ENCODE measurements around the gene ALOXE3.

ALOXE3 gene

GRCh38 chr17:8124350-8125153 lies 6.2 kb upstream of the ALOXE3 start:
- no peak for DNase-seq (ENCODE audit: low read depth)
- peak overlapping the region; percentile 71 for H3K4me3 ChIP-seq (ENCODE audit: low read depth, low read length)

- DNase-seq (ENCODE audit: low read depth): no peak
- H3K4me3 ChIP-seq (ENCODE audit: low read depth, low read length): peak within 1 kb of the TSS; percentile 71
These were observed 5.5 kb upstream of the ALOXE3 start, which contains the start of gene HES7 for GRCh38 chr17:8123695-8124349. HES7 (minus strand) TSS chr17:8124106; CDS start chr17:8124084, 22 bp downstream.

- H3K4me3 ChIP-seq (ENCODE audit: low read depth, low read length): peak overlapping the region; percentile 71
- no peak for DNase-seq (ENCODE audit: low read depth)
These were observed 4.8 kb upstream of the ALOXE3 start for GRCh38 chr17:8122924-8123694.

- H3K4me3 ChIP-seq (ENCODE audit: low read depth, low read length): peak overlapping the region; percentile 71
- no peak for DNase-seq (ENCODE audit: low read depth)
These were observed 4.2 kb upstream of the ALOXE3 start for GRCh38 chr17:8122422-8122923.

- DNase-seq (ENCODE audit: low read depth): no peak
- peak overlapping the region; percentile 71 for H3K4me3 ChIP-seq (ENCODE audit: low read depth, low read length)
These were observed 3.5 kb upstream of the ALOXE3 start for GRCh38 chr17:8121681-8122421.

GRCh38 chr17:8121407-8121680 lies 3.0 kb upstream of the ALOXE3 start:
- peak overlapping the region; percentile 71 for H3K4me3 ChIP-seq (ENCODE audit: low read depth, low read length)

GRCh38 chr17:8120520-8121406 lies 2.4 kb upstream of the ALOXE3 start:
- DNase-seq (ENCODE audit: low read depth): no peak
- H3K4me3 ChIP-seq (ENCODE audit: low read depth, low read length): peak overlapping the region; percentile 71

More at GRCh38 chr17:8121407-8121680, 3.0 kb upstream of the ALOXE3 start:
- no peak for DNase-seq (ENCODE audit: low read depth)

GRCh38 chr17:8119581-8120519 lies 1.5 kb upstream of the ALOXE3 start:
- peak overlapping the region; percentile 71 for H3K4me3 ChIP-seq (ENCODE audit: low read depth, low read length)
- DNase-seq (ENCODE audit: low read depth): peak; percentile 66

- no peak for DNase-seq (ENCODE audit: low read depth)
- H3K4me3 ChIP-seq (ENCODE audit: low read depth, low read length): peak overlapping the region; percentile 57
These were observed 661 bp upstream of the ALOXE3 start for GRCh38 chr17:8118769-8119580.

- peak overlapping the region; percentile 57 for H3K4me3 ChIP-seq (ENCODE audit: low read depth, low read length)
- no peak for DNase-seq (ENCODE audit: low read depth)
These were observed 841 bp downstream of the ALOXE3 start for GRCh38 chr17:8117367-8117979.

GRCh38 chr17:8116776-8117175 lies 1.5 kb downstream of the ALOXE3 start:
- no peak overlapping the region for H3K4me3 ChIP-seq (ENCODE audit: low read depth, low read length)
- no peak for DNase-seq (ENCODE audit: low read depth)

- no peak for DNase-seq (ENCODE audit: low read depth)
- no peak overlapping the region for H3K4me3 ChIP-seq (ENCODE audit: low read depth, low read length)
These were observed 7.4 kb downstream of the ALOXE3 start for GRCh38 chr17:8110907-8111306.

- peak overlapping the region; percentile 35 for H3K4me3 ChIP-seq (ENCODE audit: low read depth, low read length)
- no peak for DNase-seq (ENCODE audit: low read depth)
These were observed 7.9 kb downstream of the ALOXE3 start for GRCh38 chr17:8110456-8110804.

GRCh38 chr17:8109661-8110455 lies 8.5 kb downstream of the ALOXE3 start:
- DNase-seq (ENCODE audit: low read depth): no peak
- H3K4me3 ChIP-seq (ENCODE audit: low read depth, low read length): peak overlapping the region; percentile 35

- no peak for DNase-seq (ENCODE audit: low read depth)
- H3K4me3 ChIP-seq (ENCODE audit: low read depth, low read length): no peak overlapping the region
These were observed 9.2 kb downstream of the ALOXE3 start for GRCh38 chr17:8108972-8109660.
